ENCODE measurements around the gene KIF11.
A peak's percentile ranks its signal among the peaks of the same experiment; 100 is the strongest.
"Not testable (repeated sequence)": the region's sequence is repeated elsewhere in the genome, so short reads cannot be mapped to it uniquely, and the experiment has no call there.

The KIF11 gene

DNA sequence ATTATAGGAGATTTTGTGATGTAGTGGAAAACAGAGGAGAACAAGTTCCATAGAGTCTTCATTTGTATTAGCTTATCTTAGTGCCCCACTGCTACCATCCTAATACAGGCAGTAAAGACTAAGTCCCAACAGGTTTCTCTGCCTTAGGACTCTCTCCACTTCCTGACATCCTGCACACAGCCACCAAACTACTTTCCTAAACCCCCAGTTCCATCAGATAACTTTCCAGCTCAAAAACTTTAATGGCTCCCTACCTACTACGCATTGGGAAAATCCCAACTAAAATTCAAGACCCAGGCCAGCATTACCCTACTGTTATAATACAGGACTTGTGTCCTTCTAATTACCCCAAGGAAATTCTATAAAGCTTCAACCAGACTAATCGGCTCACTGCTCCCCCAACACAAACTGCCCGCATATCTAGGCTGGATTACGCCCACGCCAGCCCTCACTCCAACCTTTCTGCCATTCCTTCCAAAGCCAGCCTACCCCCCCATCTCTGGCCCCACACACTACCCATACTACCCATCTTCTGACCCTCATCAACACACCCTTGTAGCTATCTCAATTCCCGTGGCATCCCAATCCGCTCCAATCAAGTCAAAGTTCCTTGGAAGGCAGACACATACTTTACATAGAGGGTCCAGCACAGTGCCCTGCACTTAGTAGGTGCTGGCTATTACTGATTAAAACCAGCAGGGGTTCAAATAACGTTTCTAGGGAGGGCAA, 20.4 kb upstream of the KIF11 start:
- peak overlapping the region; percentile 70 for H3K4me3 ChIP-seq (replicated peaks; ENCODE audit: low read depth, low read length)
- no peak for DNase-seq (ENCODE audit: extremely low read depth, low read depth)
- TF ChIP-seq, protein P1, sequence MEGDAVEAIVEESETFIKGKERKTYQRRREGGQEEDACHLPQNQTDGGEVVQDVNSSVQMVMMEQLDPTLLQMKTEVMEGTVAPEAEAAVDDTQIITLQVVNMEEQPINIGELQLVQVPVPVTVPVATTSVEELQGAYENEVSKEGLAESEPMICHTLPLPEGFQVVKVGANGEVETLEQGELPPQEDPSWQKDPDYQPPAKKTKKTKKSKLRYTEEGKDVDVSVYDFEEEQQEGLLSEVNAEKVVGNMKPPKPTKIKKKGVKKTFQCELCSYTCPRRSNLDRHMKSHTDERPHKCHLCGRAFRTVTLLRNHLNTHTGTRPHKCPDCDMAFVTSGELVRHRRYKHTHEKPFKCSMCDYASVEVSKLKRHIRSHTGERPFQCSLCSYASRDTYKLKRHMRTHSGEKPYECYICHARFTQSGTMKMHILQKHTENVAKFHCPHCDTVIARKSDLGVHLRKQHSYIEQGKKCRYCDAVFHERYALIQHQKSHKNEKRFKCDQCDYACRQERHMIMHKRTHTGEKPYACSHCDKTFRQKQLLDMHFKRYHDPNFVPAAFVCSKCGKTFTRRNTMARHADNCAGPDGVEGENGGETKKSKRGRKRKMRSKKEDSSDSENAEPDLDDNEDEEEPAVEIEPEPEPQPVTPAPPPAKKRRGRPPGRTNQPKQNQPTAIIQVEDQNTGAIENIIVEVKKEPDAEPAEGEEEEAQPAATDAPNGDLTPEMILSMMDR (IDR thresholded peaks at IDR 0.05; ENCODE audit: low read depth, low read length, missing control alignments) = no peak

DNA sequence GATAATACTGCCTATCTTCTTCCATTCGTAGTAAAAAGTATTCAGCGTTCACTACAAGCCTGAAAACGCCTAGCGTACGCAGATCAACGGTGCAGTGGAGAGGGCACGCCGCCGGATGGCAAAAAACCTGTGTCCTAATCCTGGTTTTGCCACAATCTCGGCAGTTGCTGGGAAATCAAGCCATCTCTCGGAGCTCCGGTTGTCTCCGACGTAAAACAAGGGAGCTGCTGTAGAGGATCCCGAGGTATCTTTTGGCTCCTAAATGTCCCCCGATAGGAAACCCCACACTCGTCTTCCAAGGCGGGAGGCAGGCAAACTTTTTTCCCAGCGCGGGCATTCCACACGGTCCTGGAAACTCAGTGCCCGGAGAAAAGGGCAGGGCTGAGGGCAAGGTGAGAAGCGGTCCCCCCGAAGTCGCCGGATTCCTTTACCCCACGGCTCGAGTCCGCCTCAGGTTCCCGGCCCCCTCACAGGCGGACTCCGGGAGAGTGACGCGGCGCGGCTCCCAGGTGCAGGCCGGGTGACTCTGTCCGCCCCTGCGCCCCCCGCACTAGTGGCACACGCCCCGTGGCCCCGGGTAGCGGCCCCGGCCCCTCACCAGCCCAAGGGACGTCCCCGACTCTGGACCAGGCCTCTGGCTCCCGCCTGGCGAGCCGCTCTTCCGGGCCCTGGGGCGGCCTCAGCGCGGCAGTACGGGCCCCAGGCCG, 19.7 kb upstream of the KIF11 start:
- DNase-seq (ENCODE audit: extremely low read depth, low read depth) = no peak
- peak overlapping the region; percentile 70 for H3K4me3 ChIP-seq (replicated peaks; ENCODE audit: low read depth, low read length)
- TF ChIP-seq, protein P1 (IDR thresholded peaks at IDR 0.05; ENCODE audit: low read depth, low read length, missing control alignments) = no peak

DNA sequence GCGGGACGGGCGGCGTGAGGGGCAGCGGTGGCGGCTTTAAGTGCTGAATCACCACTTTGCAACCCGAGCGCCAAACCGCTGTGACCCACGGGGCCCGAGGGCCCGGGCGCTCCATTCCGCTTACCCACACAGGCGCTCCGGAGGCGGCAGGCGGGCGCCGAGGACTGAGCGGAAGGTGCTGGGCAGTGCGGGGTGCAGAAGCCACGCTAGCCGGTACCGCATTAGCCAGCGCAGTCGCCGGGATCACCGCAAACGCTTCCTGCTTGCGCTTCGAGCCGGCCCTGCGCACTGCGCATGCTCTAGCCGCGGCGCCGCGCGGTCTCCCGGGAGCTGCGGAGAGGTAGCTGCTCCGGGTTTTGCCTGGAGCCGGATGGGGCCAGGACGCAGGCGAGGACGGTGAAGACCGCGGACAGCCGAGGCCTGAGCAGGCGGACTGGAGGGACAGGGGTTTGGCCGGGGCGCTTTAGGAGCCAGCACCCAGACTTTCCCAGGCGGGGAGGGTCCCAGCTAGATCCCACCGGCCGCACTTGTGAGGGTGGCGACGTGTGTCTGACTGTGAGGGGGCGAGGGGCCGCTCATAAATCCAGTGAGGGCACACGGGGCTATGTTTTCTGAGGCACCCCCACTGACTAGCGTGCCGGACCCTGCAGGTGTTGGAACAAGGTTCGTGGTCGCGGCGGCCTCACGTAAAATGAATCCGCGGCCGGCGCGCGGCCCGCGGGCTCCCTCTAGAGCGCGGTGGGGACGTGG, 19.0 kb upstream of the KIF11 start, which contains the start of gene IDE:
TSS of gene IDE (minus strand) at position 296 of the 750 bp plus-strand sequence. CDS start at position 222, 74 bp downstream.
- no peak for DNase-seq (ENCODE audit: extremely low read depth, low read depth)
- TF ChIP-seq, protein P1 (IDR thresholded peaks at IDR 0.05; ENCODE audit: low read depth, low read length, missing control alignments) = peak; percentile 82
- peak within 1 kb of the TSS; percentile 70 for H3K4me3 ChIP-seq (replicated peaks; ENCODE audit: low read depth, low read length)

DNA sequence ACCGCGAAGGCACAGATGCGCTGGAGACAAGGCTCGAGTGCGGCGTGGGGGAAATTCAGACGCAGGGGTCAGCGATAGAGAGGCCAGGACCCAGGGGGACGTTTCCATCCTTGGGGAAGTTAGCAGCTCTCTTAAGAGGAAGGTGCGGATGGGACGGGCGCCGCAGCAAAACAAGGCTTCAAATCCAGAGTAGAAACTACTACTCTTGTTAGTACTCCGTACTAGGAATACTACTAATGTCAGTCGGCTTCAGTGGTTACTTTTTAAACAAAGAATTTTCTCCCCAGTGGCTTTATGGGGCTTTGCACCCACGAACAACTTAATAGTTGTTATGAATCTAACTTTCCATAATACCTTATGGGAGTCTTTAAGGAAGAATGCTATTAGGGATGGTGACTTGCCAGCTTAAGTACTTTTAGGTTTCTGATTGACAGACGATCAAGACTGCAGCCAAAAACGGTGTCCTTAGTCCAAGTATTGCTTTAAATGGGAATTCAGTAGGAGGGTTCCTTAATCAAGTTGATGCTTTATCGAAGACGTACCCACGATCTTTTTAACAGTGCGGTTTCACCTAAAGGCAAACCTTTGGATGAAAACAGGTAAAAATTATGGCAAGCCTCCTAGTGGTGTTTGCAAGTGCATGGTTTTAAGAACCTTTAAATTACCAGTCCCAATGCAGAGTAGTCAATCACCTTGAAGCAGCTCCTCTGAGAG, 18.2 kb upstream of the KIF11 start:
- peak overlapping the region; percentile 70 for H3K4me3 ChIP-seq (replicated peaks; ENCODE audit: low read depth, low read length)
- TF ChIP-seq, protein P1 (IDR thresholded peaks at IDR 0.05; ENCODE audit: low read depth, low read length, missing control alignments) = no peak
- no peak for DNase-seq (ENCODE audit: extremely low read depth, low read depth)

DNA sequence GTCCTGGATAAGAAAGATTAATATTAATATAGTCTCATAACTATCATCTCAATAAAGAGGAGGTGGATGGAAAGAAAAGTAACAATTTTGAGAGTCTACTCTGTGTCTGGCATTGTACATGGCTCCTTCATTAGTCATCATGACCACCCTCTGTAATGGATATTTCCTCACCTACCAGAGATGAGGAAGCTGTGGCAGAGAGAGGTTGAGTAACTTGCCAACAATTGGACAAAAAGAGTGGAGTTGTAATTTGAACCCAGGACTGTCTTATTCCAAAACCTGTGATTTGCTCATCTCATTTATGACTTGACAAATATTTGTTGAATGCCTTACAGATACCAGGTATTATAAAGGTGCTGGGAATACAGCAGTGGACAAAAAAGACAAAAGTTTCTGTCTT, 17.0 kb upstream of the KIF11 start:
- DNase-seq (ENCODE audit: extremely low read depth, low read depth) = no peak
- no peak overlapping the region for H3K4me3 ChIP-seq (replicated peaks; ENCODE audit: low read depth, low read length)
- TF ChIP-seq, protein P1 (IDR thresholded peaks at IDR 0.05; ENCODE audit: low read depth, low read length, missing control alignments) = no peak

DNA sequence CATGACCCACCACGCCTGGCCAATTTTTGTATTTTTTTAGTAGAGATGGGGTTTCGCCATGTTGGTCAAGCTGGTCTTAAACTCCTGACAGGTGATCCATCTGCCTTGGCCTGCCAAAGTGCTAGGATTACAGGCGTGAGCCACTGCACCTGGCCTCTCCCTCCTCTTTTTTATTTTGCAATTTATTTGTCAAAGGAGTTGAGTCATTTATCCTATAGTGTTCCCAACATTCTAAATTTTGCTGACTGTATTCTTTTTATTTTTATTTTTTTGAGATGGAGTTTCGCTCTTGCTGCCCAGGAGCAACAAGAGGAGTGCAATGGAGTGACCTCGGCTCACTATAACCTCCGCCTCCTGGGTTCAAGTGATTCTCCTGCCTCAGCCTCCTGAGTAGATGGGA, 10.6 kb upstream of the KIF11 start:
- H3K4me3 ChIP-seq (replicated peaks; ENCODE audit: low read depth, low read length) = not testable (repeated sequence)

More for the DNA sequence above, 10.6 kb upstream of the KIF11 start:
- DNase-seq (ENCODE audit: extremely low read depth, low read depth) = not testable (repeated sequence)
